HG02840 (cell line): ENCODE measurements around the gene TFCP2.
A peak's percentile ranks its signal among the peaks of the same experiment; 100 is the strongest.

Experiments
- ATAC-seq: cut with Tn5 transposase; IDR thresholded peaks from one replicate; pipeline ENCODE4 v1.9.1; 2021; ENCODE audit warnings: mild to moderate bottlenecking, moderate library complexity, moderate number of reproducible peaks; ENCODE audit not compliant: unreplicated experiment, low FRiP score

The TFCP2 gene

DNA sequence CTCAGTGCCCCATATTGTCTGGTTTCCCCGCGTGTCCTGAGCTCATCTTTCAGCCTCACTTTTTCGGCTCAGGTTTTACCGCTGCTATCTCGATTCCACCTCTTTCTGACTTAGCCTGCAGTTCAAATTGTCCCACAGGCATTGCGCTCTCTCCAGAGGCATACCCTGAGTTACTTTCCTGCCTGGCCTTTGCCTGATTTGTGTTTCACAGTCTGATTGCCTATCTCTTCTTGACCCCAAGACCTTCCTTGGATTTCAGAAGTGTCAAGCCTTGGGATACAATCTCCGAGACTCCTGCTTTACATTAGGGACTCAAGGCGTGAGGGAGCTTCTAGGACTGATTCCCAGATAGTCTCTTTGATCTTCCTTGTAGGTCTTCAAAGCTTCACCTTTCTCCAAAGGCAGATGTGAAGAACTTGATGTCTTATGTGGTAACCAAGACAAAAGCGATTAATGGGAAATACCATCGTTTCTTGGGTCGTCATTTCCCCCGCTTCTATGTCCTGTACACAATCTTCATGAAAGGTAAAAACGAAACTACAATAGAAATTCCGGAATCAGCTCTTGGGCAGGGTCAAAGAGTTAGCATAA lies 124.2 kb downstream of the TFCP2 start:
- ATAC-seq: no peak

GRCh38 chr12:51047655-51048540 lies 125.0 kb downstream of the TFCP2 start, which contains the start of gene LETMD1:
Gene LETMD1, plus strand, starts transcription at chr12:51048327. Its CDS starts 30 bp downstream, at chr12:51048357.
- peak; percentile 96 for ATAC-seq
